Measurements from ENCODE around the gene ZNF513. TPM values are rescaled to one million over a fixed set of nuclear protein-coding genes. Genes with fewer than 3 reads are reported as not detected.

The ZNF513 gene
- total RNA-seq: 11.5 and 12.3 TPM in 2 replicates

DNA sequence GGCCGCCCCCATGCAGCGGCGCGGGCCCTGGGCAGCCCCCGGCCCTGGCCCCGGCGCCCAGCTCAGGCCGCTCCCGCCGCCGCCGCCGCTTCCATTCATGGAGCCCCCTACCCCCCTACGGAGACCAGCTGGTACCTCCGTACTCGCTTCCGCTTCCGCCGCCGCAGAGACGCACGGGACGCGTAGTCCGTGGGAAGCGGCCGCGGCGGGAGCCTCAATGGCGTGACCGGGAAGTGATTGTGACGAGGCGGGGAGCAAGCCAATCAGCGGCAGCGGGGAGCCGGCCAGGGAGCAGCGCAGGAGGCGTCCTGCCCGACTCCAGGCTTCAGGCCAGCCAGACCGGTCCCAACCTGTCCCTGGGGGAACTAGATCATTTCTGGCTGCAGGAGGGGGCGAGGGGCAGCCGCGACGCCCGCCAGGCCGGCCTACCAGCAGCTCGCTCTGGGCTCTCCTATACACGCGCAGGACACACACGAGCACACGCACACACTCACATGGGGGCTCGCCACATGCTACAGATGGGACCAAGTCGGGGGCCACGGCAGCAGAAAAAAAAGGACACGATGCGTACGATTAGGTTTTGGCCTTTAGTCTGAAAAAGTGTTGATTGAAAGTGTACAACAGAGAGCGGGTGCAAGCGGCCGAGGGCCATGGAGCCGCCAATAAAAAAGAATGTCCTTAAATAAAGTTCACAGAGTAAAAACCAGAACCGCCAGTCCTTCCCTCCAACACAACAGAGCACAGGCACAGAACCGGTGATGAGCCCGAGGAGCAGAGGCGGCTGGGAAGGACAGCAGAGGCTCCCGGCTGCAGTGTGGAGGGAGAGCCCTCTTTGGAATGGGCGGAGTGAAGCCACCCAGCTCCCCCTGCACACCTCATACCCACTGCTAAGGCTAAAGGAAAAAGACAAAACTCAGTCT lies at the start of gene ZNF513:
TSS of gene ZNF513 (minus strand) at position 109 of the 920 bp plus-strand sequence. CDS start 208 bp downstream, outside the sequence.

DNA sequence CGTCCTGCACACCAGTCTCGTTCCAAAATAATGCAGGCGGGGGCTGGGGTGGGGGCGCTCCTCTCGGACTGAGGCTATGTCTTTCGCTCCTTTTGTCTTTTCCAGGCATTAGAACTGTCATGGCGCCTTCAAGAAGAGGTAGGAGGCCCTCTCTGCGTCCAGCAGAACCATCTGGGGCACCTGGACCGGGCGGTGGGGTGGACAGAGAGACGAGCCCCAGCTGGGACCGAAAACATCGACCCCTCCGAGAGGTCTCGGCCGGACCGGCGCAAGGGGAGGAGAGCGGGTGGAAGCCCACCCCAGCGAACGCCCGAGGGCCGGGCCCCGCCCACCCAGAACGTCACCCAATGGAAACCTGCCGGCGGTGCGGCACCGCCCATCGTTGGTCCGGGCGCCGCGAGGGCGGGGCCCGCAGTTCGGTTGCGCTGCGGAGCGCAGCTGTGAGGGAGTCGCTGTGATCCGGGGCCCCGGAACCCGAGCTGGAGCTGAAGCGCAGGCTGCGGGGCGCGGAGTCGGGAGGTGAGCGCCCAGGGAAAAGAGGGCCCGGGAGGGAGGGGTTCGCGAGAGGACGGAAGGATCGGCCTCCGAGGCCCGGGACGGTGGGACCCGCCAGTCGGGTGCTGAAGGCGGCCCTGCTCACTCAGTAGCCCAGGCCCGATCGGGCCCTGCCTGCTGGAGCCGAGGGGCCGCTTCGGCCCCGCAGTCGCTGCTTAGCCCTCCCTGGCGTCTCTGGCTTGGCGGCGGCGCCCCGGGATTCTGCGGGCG lies 47.9 kb upstream of the ZNF513 start, which contains the start of gene NRBP1:
TSS of gene NRBP1 (plus strand) at position 419 of the 765 bp plus-strand sequence. CDS start 4,643 bp downstream, outside the sequence.

DNA sequence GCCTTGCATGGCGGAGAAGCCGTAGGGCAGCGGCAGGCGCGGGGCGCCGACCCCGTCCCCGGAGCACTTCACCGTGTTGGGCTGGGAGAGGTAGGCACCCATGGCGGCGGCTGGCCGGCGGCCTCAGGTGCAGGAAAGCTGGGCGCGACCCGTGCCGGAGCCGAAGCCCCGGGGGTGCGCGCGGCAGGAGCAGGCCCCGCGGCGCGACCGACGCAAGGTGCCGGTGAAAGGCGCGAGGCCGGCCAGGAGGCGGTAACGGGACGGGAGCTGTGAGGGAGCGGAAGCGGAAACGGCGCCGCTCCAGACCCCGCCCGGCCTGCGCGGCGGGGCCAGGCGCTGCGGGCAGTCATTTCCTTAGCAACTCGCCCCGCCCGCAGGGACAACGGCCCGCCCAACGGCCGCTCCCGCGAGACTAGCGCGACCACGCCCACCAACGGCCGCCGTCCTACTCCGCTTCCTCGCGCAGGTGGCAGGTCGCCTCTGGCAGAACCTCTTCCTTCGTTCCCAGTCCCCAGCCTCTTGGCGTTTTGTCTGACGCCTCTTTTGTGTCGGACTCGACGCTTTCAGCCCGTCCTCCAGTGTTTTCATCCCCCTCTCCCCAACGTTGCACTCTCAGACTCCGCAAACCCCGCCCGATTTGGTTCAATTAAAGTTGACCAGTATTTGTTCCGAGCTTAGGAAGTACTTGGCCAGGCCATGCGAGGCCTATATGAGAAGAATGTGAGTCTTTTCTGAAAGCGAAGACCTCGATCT lies 29.0 kb upstream of the ZNF513 start, which contains the start of gene PPM1G:
TSS of gene PPM1G (minus strand) at position 271 of the 753 bp plus-strand sequence. CDS start at position 102, 169 bp downstream.

DNA sequence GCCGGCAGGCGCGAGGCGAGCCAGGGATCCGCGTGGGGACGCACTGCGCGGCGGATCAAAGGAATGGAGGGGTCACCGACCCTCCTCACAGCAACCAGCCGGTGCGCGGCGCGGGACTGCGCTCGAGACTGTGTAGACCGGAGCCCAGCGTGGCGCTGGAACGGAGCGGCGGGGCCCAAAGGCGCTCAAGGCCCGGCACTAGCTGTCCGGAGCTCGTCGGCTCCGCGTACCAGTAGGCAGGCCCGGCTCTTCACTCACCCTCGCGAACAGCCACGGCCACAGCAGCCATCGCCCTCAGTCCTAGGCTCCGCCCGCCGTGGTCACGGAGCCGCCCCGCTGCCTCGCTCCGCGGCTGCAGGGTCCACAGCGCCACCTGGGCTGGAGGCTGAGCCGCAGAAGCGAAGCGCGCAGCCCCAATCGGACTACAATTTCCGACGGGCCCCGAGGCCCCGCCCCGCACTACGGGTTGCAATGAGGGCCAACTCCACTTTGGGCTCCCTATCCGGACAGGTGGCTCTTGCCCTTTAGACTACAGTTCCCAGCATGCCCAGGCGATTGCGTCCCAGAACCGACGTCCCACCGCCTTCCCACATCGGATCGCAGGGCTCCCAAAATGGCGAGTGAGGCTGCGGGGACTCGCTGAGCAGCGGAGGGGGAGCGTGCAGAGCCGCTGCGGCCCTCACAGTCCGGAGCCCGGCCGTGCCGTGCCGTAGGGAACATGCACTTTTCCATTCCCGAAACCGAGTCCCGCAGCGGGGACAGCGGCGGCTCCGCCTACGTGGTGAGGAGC lies 10.3 kb downstream of the ZNF513 start, which contains the start of the genes EIF2B4 and SNX17:
TSS of gene EIF2B4 (minus strand) at position 313 of the 790 bp plus-strand sequence. CDS start at position 289, 24 bp downstream.
TSS of gene SNX17 (plus strand) at position 591 of the 790 bp plus-strand sequence. CDS start at position 719, 128 bp downstream.

GRCh38 chr2:27356382-27357181 lies 24.0 kb downstream of the ZNF513 start, which contains the start of gene GTF3C2:
Gene GTF3C2 (minus strand): TSS chr2:27356764. CDS start chr2:27343554, 13,210 bp downstream.

Other genes with a start within 250 kb of the ZNF513 start
- gene PREB, start 246.1 kb downstream of the ZNF513 start, total RNA-seq: 76.7 and 108 TPM in 2 replicates
- not detected in 2 replicates for gene PRR30, start 241.3 kb downstream of the ZNF513 start, total RNA-seq
- not detected in 2 replicates for gene TCF23, start 231.7 kb downstream of the ZNF513 start, total RNA-seq
- gene ATRAID, start 168.7 kb downstream of the ZNF513 start, total RNA-seq: 143 and 170 TPM in 2 replicates
- 39.6 and 59.4 TPM in 2 replicates for gene SLC5A6, start 168.5 kb downstream of the ZNF513 start, total RNA-seq
- 34.4 and 72.2 TPM in 2 replicates for gene CAD, start 163.4 kb downstream of the ZNF513 start, total RNA-seq
- 0.14 TPM in 1 of 2 replicates, not detected in the other for gene SLC30A3, start 117.7 kb downstream of the ZNF513 start, total RNA-seq
- gene DNAJC5G, start 105.3 kb downstream of the ZNF513 start, total RNA-seq: not detected in 2 replicates
- not detected in 2 replicates for gene TRIM54, start 98.3 kb downstream of the ZNF513 start, total RNA-seq
- gene UCN, start 72.3 kb downstream of the ZNF513 start, total RNA-seq: 0.86 and 1.1 TPM in 2 replicates
- gene MPV17, start 57.6 kb downstream of the ZNF513 start, total RNA-seq: 64.8 and 67.7 TPM in 2 replicates
- gene GTF3C2, start 24.0 kb downstream of the ZNF513 start, total RNA-seq: 31.7 and 63.6 TPM in 2 replicates
- gene EIF2B4, start 10.4 kb downstream of the ZNF513 start, total RNA-seq: 29.1 and 37.9 TPM in 2 replicates
- 141 and 166 TPM in 2 replicates for gene SNX17, start 10.1 kb downstream of the ZNF513 start, total RNA-seq
- 98.0 and 99.6 TPM in 2 replicates for gene PPM1G, start 28.9 kb upstream of the ZNF513 start, total RNA-seq
- 136 and 159 TPM in 2 replicates for gene NRBP1, start 47.9 kb upstream of the ZNF513 start, total RNA-seq
- gene KRTCAP3, start 61.6 kb upstream of the ZNF513 start, total RNA-seq: not detected in 2 replicates
- 14.2 and 18.5 TPM in 2 replicates for gene IFT172, start 109.0 kb upstream of the ZNF513 start, total RNA-seq
- gene FNDC4, start 114.5 kb upstream of the ZNF513 start, total RNA-seq: 2.2 and 14.0 TPM in 2 replicates
- 0.43 TPM in 1 of 2 replicates, not detected in the other for gene GCKR, start 116.1 kb upstream of the ZNF513 start, total RNA-seq
- 23.2 and 27.8 TPM in 2 replicates for gene ZNF512, start 202.3 kb upstream of the ZNF513 start, total RNA-seq
- gene CCDC121, start 248.3 kb upstream of the ZNF513 start, total RNA-seq: 0.88 and 1.1 TPM in 2 replicates
- gene GPN1, start 248.3 kb upstream of the ZNF513 start, total RNA-seq: 30.4 and 53.0 TPM in 2 replicates

Data from placental pericyte (primary cell).